Type B pancreatic cell (in vitro differentiated cells): ENCODE results near the gene EGFL7. TPM values are rescaled to one million over a fixed set of nuclear protein-coding genes. Genes with fewer than 3 reads are reported as not detected.

ENCODE experiments used
- DNase-seq: peaks from one replicate; pipeline ENCODE4 v3.0.0; 2021; ENCODE audit warnings: mixed read lengths; ENCODE audit not compliant: unreplicated experiment; ENCODE audit errors: extremely low spot score
- H3K27ac Mint-ChIP-seq: 2 replicates; pipeline ENCODE4 v1.8.0; 2021; ENCODE audit warnings: mild to moderate bottlenecking, mixed read lengths
- H3K27me3 Mint-ChIP-seq: 2 replicates; pipeline ENCODE4 v1.8.0; 2021; ENCODE audit warnings: mixed read lengths
- H3K36me3 Mint-ChIP-seq: 2 replicates; pipeline ENCODE4 v1.8.0; 2021; ENCODE audit warnings: mixed read lengths
- H3K4me1 Mint-ChIP-seq: one replicate; pipeline ENCODE4 v1.8.0; 2021; ENCODE audit warnings: mixed read lengths; ENCODE audit not compliant: unreplicated experiment
- H3K4me3 Mint-ChIP-seq: 2 replicates; pipeline ENCODE4 v1.8.0; 2021; ENCODE audit warnings: mild to moderate bottlenecking, mixed read lengths
- H3K9me3 Mint-ChIP-seq: 2 replicates; pipeline ENCODE4 v1.8.0; 2021; ENCODE audit warnings: mixed read lengths
- long read RNA-seq: library from polyadenylated mRNA; unstranded; transcript quantifications from one replicate; pipeline ENCODE4 v2.0.0, GENCODE V29; 2020
- total RNA-seq: library from RNA; stranded (reverse); gene quantifications from 2 replicates; pipeline ENCODE4 v1.2.1, GENCODE V29; 2021; ENCODE audit warnings: low replicate concordance
- TF ChIP-seq, protein P1 (sequence below): fragments of 200-600 bp; sonication (generic); conservative IDR thresholded peaks from 2 replicates; pipeline ENCODE4 v1.5.0; 2021; ENCODE audit warnings: antibody characterized with exemption, mild to moderate bottlenecking

The EGFL7 gene
- 20.7 and 25.5 TPM in 2 replicates for total RNA-seq
- long read RNA-seq, partial matches to known transcripts = 4 of 5 reads
- long read RNA-seq, other reads (novel, unspliced or antisense) = 0 of 5 reads

DNA sequence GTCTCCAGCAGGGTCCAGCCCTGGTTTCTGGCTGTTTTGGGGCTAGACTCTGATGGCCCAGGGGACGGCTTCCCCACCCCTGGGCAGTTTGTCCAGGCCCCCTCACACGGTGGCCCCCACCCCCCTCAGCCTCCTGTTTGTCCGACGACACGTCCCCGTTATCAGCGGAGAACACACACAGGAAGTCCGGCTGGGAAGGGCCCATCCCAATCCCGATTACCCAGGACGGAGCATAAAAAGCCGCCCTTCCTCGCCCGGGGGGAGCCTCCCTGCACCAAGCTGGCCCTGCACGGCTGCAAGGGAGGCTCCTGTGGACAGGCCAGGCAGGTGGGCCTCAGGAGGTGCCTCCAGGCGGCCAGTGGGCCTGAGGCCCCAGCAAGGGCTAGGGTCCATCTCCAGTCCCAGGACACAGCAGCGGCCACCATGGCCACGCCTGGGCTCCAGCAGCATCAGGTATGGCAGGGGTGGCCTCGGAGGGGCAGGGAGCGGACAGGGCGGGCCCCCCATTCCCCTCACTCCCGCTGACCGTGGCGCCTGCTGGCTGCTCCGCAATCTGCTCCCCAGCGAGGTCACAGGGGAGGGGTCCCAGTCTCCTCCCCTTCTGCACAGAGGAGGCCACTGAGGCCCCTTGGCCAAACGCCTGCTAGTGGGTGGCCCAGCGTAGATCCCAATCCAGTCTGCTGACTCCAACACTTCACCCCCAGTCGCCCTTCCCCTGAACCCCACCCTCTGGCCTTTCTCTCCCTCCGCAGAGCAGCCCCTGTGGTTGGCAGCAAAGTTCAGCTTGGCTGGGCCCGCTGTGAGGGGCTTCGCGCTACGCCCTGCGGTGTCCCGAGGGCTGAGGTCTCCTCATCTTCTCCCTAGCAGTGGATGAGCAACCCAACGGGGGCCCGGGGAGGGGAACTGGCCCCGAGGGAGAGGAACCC lies at the start of gene EGFL7:
TSS of gene EGFL7 (plus strand) at position 261 of the 926 bp plus-strand sequence. CDS start 5,367 bp downstream, outside the sequence.
- no peak within 1 kb of the TSS for H3K4me3 Mint-ChIP-seq
- TF ChIP-seq, protein P1, sequence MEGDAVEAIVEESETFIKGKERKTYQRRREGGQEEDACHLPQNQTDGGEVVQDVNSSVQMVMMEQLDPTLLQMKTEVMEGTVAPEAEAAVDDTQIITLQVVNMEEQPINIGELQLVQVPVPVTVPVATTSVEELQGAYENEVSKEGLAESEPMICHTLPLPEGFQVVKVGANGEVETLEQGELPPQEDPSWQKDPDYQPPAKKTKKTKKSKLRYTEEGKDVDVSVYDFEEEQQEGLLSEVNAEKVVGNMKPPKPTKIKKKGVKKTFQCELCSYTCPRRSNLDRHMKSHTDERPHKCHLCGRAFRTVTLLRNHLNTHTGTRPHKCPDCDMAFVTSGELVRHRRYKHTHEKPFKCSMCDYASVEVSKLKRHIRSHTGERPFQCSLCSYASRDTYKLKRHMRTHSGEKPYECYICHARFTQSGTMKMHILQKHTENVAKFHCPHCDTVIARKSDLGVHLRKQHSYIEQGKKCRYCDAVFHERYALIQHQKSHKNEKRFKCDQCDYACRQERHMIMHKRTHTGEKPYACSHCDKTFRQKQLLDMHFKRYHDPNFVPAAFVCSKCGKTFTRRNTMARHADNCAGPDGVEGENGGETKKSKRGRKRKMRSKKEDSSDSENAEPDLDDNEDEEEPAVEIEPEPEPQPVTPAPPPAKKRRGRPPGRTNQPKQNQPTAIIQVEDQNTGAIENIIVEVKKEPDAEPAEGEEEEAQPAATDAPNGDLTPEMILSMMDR = no peak
- H3K36me3 Mint-ChIP-seq = no peaks in the 10 kb centered on the region
- H3K27me3 Mint-ChIP-seq = peaks cover 1% of the 10 kb centered on the region
- no peak for DNase-seq
- no peaks in the 10 kb centered on the region for H3K9me3 Mint-ChIP-seq
- no peak within 1 kb of the TSS for H3K27ac Mint-ChIP-seq
- H3K4me1 Mint-ChIP-seq = no peaks in the 10 kb centered on the region

DNA sequence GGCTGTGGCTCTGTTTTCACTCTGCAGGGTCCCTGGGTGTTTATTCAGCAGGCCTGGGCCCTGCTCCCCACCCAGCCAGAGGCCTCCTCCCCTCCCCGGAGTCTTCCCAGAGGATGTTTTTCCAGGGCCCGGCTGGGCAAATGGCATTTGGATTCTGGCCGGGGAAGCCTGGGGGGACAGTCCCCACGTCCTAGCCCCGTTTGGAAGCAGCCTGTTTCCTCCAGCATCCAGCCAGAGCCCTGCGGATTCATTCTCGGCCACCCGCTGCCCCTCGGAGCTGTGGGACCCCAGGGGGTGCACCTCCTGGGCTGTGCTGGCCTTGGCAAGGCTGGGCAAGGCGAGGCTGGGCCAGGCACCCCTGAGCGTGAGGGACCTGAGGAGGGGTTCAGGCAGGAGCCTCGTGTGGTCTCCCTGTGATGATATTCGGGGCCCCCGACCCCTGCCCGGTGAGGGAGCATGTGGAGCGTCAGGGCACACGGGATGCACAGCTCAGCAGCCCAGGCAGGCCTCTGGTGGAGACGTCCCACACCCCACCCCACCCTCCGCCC lies 48.8 kb upstream of the EGFL7 start:
- no peak for DNase-seq
- peaks cover 10% of the 10 kb centered on the region for H3K4me1 Mint-ChIP-seq
- no peaks in the 10 kb centered on the region for H3K9me3 Mint-ChIP-seq
- no peaks in the 10 kb centered on the region for H3K36me3 Mint-ChIP-seq
- no peak overlapping the region for H3K27ac Mint-ChIP-seq
- no peaks in the 10 kb centered on the region for H3K27me3 Mint-ChIP-seq
- no peak overlapping the region for H3K4me3 Mint-ChIP-seq
- TF ChIP-seq, protein P1 = no peak

DNA sequence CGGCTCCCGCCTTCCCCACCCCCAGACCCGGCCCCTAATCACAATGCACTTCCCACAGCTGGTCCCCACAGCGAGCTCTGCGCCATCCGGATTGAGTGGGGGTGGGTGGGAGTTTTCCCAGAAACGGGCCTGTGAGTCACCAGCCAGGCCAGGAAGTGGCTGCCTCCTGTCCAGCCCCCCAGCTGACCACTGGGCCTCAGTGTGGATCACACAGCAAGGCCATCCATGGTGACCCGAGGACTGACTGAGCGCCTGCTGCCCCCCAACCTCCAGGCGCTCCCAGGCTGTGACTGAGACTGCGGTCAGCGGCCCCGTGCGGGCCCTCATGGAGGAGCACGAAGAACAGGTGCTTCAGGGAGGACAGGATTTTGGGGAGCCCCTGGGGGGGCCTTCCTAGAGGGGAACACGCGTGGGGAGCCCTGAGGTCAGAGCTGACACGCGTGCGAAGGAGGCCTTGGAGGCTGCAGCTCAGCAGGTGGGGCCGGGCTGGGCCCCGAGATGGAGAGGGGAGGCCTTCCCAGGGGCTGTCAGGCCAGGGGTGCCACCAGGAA lies 48.3 kb upstream of the EGFL7 start:
- no peaks in the 10 kb centered on the region for H3K36me3 Mint-ChIP-seq
- H3K27ac Mint-ChIP-seq = no peak overlapping the region
- DNase-seq = no peak
- peaks cover 14% of the 10 kb centered on the region for H3K4me1 Mint-ChIP-seq
- no peaks in the 10 kb centered on the region for H3K27me3 Mint-ChIP-seq
- H3K4me3 Mint-ChIP-seq = no peak overlapping the region
- H3K9me3 Mint-ChIP-seq = no peaks in the 10 kb centered on the region
- TF ChIP-seq, protein P1 = no peak

DNA sequence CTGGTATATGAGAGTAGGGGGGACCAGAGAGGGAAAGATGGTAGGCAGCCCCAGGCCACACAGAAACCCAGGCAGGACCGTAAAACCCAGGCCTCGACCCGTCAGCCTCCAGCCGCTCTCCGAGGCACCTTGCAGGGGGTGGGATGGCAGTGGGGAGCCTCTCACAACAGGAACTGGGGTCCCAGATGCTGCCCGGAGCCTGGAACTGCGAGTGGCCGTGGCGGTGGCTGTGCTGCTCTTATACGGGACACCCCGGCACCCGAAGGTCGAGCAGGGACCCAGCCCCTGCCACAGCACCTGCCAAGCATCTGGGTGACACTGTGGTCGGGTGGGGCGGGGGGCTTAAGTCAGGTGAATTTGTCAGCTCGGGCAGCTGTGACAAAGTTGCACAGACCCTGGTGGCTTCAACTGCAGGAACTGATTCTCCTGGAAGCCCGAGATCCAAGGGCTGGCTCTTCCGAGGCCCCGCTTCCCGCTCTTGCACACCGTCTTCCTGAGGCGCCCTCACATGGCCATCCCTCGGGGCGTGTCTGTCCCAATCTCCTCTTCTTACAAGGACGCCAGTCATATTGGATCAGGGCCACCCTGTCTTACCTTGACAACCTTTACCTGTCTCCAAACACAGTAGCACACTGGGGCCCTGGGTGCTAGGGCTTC lies 47.6 kb upstream of the EGFL7 start:
- Mint-ChIP-seq H3K27ac (peak overlapping the region; percentile 14), H3K27me3 (no peaks in the 10 kb centered on the region), H3K36me3 (no peaks in the 10 kb centered on the region), H3K4me3 (no peak overlapping the region), H3K9me3 (no peaks in the 10 kb centered on the region), H3K4me1 (peaks cover 14% of the 10 kb centered on the region)
- TF ChIP-seq, protein P1 = no peak
- DNase-seq = no peak

DNA sequence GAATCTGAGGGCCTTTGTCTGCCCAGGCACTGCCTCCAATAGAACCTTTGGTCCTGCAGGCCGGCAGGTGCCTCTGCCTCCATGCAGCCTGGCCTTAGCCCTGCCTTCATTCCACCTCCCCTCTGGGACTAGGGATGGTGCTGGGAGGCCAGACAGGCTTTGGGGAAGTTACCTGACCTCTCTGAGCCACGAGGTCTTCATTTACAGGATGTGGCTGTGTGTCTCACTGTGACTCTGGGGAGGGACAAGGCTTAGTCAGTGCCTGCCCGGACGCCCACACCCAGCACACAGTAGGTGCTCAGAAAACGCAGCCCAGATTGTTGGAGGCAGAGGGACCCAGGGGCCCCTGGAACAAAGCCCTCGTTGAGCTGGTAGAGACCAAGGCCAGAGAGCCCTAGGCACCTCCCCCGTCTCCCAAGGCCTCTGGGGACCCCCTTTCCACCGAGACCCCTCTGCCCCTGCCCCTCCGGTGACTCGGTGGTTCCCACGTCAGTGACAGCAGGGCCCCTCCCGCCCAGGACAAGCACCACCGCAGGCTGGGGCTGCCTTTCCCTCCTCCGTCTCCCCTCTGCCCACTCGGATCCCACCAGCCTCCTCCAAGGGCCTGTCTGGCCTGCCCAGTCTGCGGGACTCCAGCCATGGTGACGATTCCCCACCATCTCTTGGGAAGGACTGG lies 46.9 kb upstream of the EGFL7 start:
- no peaks in the 10 kb centered on the region for H3K36me3 Mint-ChIP-seq
- TF ChIP-seq, protein P1 = no peak

More for the DNA sequence above, 46.9 kb upstream of the EGFL7 start:
- DNase-seq = no peak
- no peaks in the 10 kb centered on the region for H3K27me3 Mint-ChIP-seq
- no peaks in the 10 kb centered on the region for H3K9me3 Mint-ChIP-seq
- no peak overlapping the region for H3K4me3 Mint-ChIP-seq
- peak overlapping the region; percentile 14 for H3K27ac Mint-ChIP-seq
- peaks cover 14% of the 10 kb centered on the region for H3K4me1 Mint-ChIP-seq
